H1 (cell line): ENCODE results near the gene LDLR. TPM values are rescaled to one million over a fixed set of nuclear protein-coding genes. Genes with fewer than 3 reads are reported as not detected.
A peak's percentile ranks its signal among the peaks of the same experiment; 100 is the strongest.

Experiments
- CTCF ChIA-PET: fragments of 300-600 bp; sonication (Branson Sonifier 250); formaldehyde crosslinking; loops from one replicate; lab custom pipeline; 2021; ENCODE audit not compliant: partially characterized antibody; lab: Charles Lee
- POLR2A ChIA-PET: fragments of 300-600 bp; sonication (Branson Sonifier 250); formaldehyde crosslinking; loops from one replicate; lab custom pipeline; 2021; ENCODE audit warnings: inconsistent platforms; ENCODE audit not compliant: partially characterized antibody; lab: Charles Lee
- DNase-seq, 2 experiments: peaks; one replicate each; pipeline versions ENCODE4 v3.0.0 to v3.0.0-alpha.2; 2010 to 2022; ENCODE audit warnings: low spot score in 2 of 2, low read depth in 1 of 2, mixed read lengths in 1 of 2
- FAIRE-seq: peaks from 2 replicates; lab custom pipeline; 2011; peaks lifted over from hg19 to GRCh38; lab: Jason Lieb, UNC
- H2AFZ ChIP-seq: 2 replicates; pipeline ENCODE4 v1.8.1; 2012; ENCODE audit warnings: low read length, inconsistent platforms
- H2AK5ac ChIP-seq: 2 replicates; pipeline ENCODE4 v1.6.1; 2013; ENCODE audit warnings: low read depth, low read length
- H2BK120ac ChIP-seq: replicated peaks from 2 replicates; pipeline ENCODE3; 2013; ENCODE audit warnings: low read depth, low read length, inconsistent platforms
- H2BK12ac ChIP-seq: 2 replicates; pipeline ENCODE4 v1.6.1; 2013; ENCODE audit warnings: low read depth, low read length
- H2BK15ac ChIP-seq: 2 replicates; pipeline ENCODE4 v1.6.1; 2013; ENCODE audit warnings: low read length
- H2BK20ac ChIP-seq: 2 replicates; pipeline ENCODE4 v1.6.1; 2013; ENCODE audit warnings: low read length
- H2BK5ac ChIP-seq: 2 replicates; pipeline ENCODE4 v1.6.1; 2013; ENCODE audit warnings: low read depth, low read length
- H3K14ac ChIP-seq: 2 replicates; pipeline ENCODE4 v1.6.1; 2013; ENCODE audit warnings: inconsistent platforms; ENCODE audit not compliant: insufficient read length
- H3K18ac ChIP-seq: 2 replicates; pipeline ENCODE4 v1.6.1; 2013; ENCODE audit warnings: low read length; ENCODE audit errors: extremely low read depth
- H3K23ac ChIP-seq: 2 replicates; pipeline ENCODE4 v1.6.1; 2013; ENCODE audit warnings: inconsistent platforms; ENCODE audit not compliant: insufficient read length
- H3K23me2 ChIP-seq: 2 replicates; pipeline ENCODE4 v1.6.1; 2013; ENCODE audit warnings: low read depth, low read length
- H3K27ac ChIP-seq: 2 replicates; pipeline ENCODE4 v1.6.1; 2011; ENCODE audit warnings: low read depth, low read length, inconsistent platforms
- H3K27me3 ChIP-seq, 4 experiments: replicated peaks in 1 of 4; 1 replicate in 1 of 4; 2 replicates in 3 of 4; pipeline versions ENCODE4 v1.6.1 to v1.8.1; 2011 to 2013; ENCODE audit warnings: low read length in 3 of 4, mild to moderate bottlenecking in 3 of 4, inconsistent platforms in 2 of 4, mixed read lengths in 2 of 4, moderate library complexity in 1 of 4; ENCODE audit not compliant: control insufficient read depth in 3 of 4, insufficient read depth in 3 of 4; ENCODE audit errors: extremely low read depth in 1 of 4
- H3K36me3 ChIP-seq, 4 experiments: 2 replicates each; pipeline versions ENCODE4 v1.6.1 to v1.8.1; 2011 to 2013; ENCODE audit warnings: mild to moderate bottlenecking in 4 of 4, low read length in 3 of 4, moderate library complexity in 2 of 4, control low read depth in 1 of 4, inconsistent platforms in 1 of 4; ENCODE audit not compliant: insufficient read depth in 4 of 4, control insufficient read depth in 2 of 4
- H3K4ac ChIP-seq: replicated peaks from 2 replicates; pipeline ENCODE3; 2013; ENCODE audit warnings: low read length, low read depth, mixed read lengths, inconsistent platforms; ENCODE audit not compliant: insufficient read length
- H3K4me1 ChIP-seq, 4 experiments: replicated peaks in 1 of 4; 1 replicate in 1 of 4; 2 replicates in 3 of 4; pipeline versions ENCODE4 v1.6.1 to v1.8.1; 2011 to 2013; ENCODE audit warnings: low read length in 3 of 4, inconsistent platforms in 2 of 4, mixed read lengths in 1 of 4; ENCODE audit not compliant: insufficient read depth in 4 of 4, control insufficient read depth in 3 of 4
- H3K4me2 ChIP-seq, 2 experiments: 2 replicates each; pipeline versions ENCODE4 v1.6.1 to v1.8.1; 2011 to 2013; ENCODE audit warnings: low read depth in 2 of 2, low read length in 2 of 2, control low read depth in 1 of 2, inconsistent platforms in 1 of 2, mild to moderate bottlenecking in 1 of 2; ENCODE audit not compliant: insufficient read depth in 1 of 2
- H3K4me3 ChIP-seq, 4 experiments: fragments of 200-600, 300-600 bp in 1 of 4; sonication (generic), shearing (Covaris generic), sonication (Bioruptor Twin) in 1 of 4; 2 replicates each; pipeline versions ENCODE4 v1.5.1 to v1.8.1; 2011 to 2016; ENCODE audit warnings: low read length in 4 of 4, low read depth in 3 of 4, control low read depth in 2 of 4, inconsistent platforms in 2 of 4, mild to moderate bottlenecking in 2 of 4, mixed read lengths in 1 of 4, moderate library complexity in 1 of 4; ENCODE audit not compliant: insufficient read depth in 2 of 4; ENCODE audit errors: extremely low read depth in 1 of 4
- H3K56ac ChIP-seq: replicated peaks from 2 replicates; pipeline ENCODE3; 2013; ENCODE audit warnings: low read depth, mild to moderate bottlenecking, mixed read lengths, low read length, inconsistent platforms; ENCODE audit not compliant: insufficient read length
- H3K79me1 ChIP-seq: 2 replicates; pipeline ENCODE4 v1.6.1; 2013; ENCODE audit warnings: low read depth, low read length, control low read depth
- H3K79me2 ChIP-seq, 2 experiments: 2 replicates each; pipeline versions ENCODE4 v1.6.1 to v1.8.1; 2012 to 2013; ENCODE audit warnings: low read length in 2 of 2, mild to moderate bottlenecking in 2 of 2, inconsistent platforms in 1 of 2; ENCODE audit not compliant: insufficient read depth in 2 of 2, control insufficient read depth in 1 of 2
- H3K9ac ChIP-seq, 4 experiments: replicated peaks in 1 of 4; 1 replicate in 1 of 4; 2 replicates in 3 of 4; pipeline versions ENCODE4 v1.6.1 to v1.8.1; 2011 to 2013; ENCODE audit warnings: low read depth in 3 of 4, low read length in 3 of 4, control low read depth in 2 of 4, mild to moderate bottlenecking in 2 of 4, moderate library complexity in 2 of 4, inconsistent platforms in 1 of 4; ENCODE audit errors: extremely low read depth in 1 of 4
- H3K9me3 ChIP-seq, 2 experiments: 2 replicates each; pipeline versions ENCODE4 v1.6.1 to v1.8.1; 2012 to 2013; ENCODE audit warnings: mild to moderate bottlenecking in 2 of 2, moderate library complexity in 2 of 2, control low read depth in 1 of 2, inconsistent platforms in 1 of 2, low read depth in 1 of 2, low read length in 1 of 2, mixed read lengths in 1 of 2; ENCODE audit not compliant: insufficient read depth in 2 of 2
- H4K20me1 ChIP-seq, 2 experiments: replicated peaks in 1 of 2; 2 replicates each; pipeline versions ENCODE3 to v1.8.1; 2011 to 2013; ENCODE audit warnings: inconsistent platforms in 2 of 2, low read length in 2 of 2, mild to moderate bottlenecking in 1 of 2; ENCODE audit not compliant: insufficient read depth in 2 of 2, control insufficient read depth in 1 of 2
- H4K5ac ChIP-seq: 2 replicates; pipeline ENCODE4 v1.6.1; 2013; ENCODE audit warnings: low read length, low read depth, mixed read lengths, inconsistent platforms; ENCODE audit not compliant: insufficient read length
- H4K8ac ChIP-seq: 2 replicates; pipeline ENCODE4 v1.8.0; 2013; ENCODE audit warnings: mild to moderate bottlenecking, moderate library complexity, low read length, inconsistent platforms; ENCODE audit not compliant: insufficient read depth; ENCODE audit errors: extremely low read depth
- H4K91ac ChIP-seq: replicated peaks from 2 replicates; pipeline ENCODE3; 2013; ENCODE audit warnings: low read length, mixed read lengths, inconsistent platforms; ENCODE audit not compliant: insufficient read length
- KDM1A ChIP-seq: fragments of 200-600, 300-600 bp; sonication (generic); IDR thresholded peaks from 2 replicates; pipeline ENCODE4 v1.7.1; 2016; ENCODE audit warnings: mild to moderate bottlenecking, low read length, borderline replicate concordance
- SAP30 ChIP-seq: fragments of 300-600 bp; sonication (generic); IDR thresholded peaks from 2 replicates; pipeline ENCODE4 v1.7.1; 2012; ENCODE audit warnings: low read length, moderate library complexity, mild to moderate bottlenecking, inconsistent platforms; ENCODE audit not compliant: insufficient read depth, insufficient replicate concordance
- WGBS, 2 experiments: shearing (Covaris generic) in 1 of 2; methylation state at CpG; one replicate each; pipeline versions ENCODE4 v1.1.6 to v1.1.7; 2013 to 2015; ENCODE audit warnings: low lambda C conversion rate in 2 of 2, mixed read lengths in 2 of 2, inconsistent platforms in 1 of 2, low coverage in 1 of 2, missing lambda C conversion rate in 1 of 2; ENCODE audit not compliant: insufficient replicate concordance in 2 of 2, insufficient coverage in 1 of 2, insufficient read length in 1 of 2; ENCODE audit errors: extremely low coverage in 1 of 2, missing lambda C conversion rate in 1 of 2; 5-methylcytosine and 5-hydroxymethylcytosine counted together
- polyA plus RNA-seq, 7 experiments: library from polyadenylated mRNA; depleted of rRNA in 3 of 7; stranded (reverse) in 5 of 7; unstranded in 2 of 7; fragments of >200 nt in 5 of 7; fragments of 200-250 nt in 2 of 7; gene quantifications; 1 replicate in 5 of 7; 2 replicates in 1 of 7; 4 replicates in 1 of 7; pipeline versions ENCODE4 v1.2.1 to v1.2.3, GENCODE V29; 2011 to 2013; ENCODE audit warnings: missing spikeins in 2 of 7, mixed read lengths in 2 of 7
- total RNA-seq: library from RNA; stranded (reverse); fragmentation: NEBNext Ultra II Directional; extraction: Animal tissue kit (Norgen Biotek cat#: 25700); gene quantifications from 2 replicates; pipeline ENCODE4 v1.2.1, GENCODE V29; 2021

LDLR gene
- total and polyA plus RNA-seq, 2 of the 8 experiments (the other 6 are each of a cell fraction or from before 2014, with no cell fraction given) = 70.1 to 118 TPM

- FAIRE-seq = no peak
- POLR2A ChIA-PET = interaction anchor here (1.1 to 4.6 kb wide), 3 partner anchors 9 to 175 kb away, joined by 3 to 37 read pairs (median 3); partner anchors contain the start of gene SPC24
These were observed 56.3 kb downstream of the LDLR start for GRCh38 chr19:11145536-11145924.

More at GRCh38 chr19:11145536-11145924, 56.3 kb downstream of the LDLR start:
- Histone ChIP-seq H3K79me2 (no peaks in the 10 kb centered on the region), H2AFZ (no peak overlapping the region), H4K20me1 (peaks cover 0 to 9% of the 10 kb centered on the region in 2 experiments), H2BK20ac (no peak overlapping the region), H3K56ac (no peak overlapping the region), H2BK120ac (no peak overlapping the region), H2BK5ac (no peak overlapping the region), H4K8ac (no peak overlapping the region), H3K4me2 (no peak overlapping the region), H3K36me3 (peaks cover 5 to 28% (median 18%) of the 10 kb centered on the region in 4 experiments; a peak in 7 of 8 replicates), H3K9ac (no peak overlapping the region), H3K27me3 (no peaks in the 10 kb centered on the region), H3K4ac (no peak overlapping the region), H3K4me1 (peaks cover 0 to 17% (median 11%) of the 10 kb centered on the region in 4 experiments; a peak in 6 of 7 replicates), H3K18ac (no peak overlapping the region), H2AK5ac (no peak overlapping the region), H3K23ac (no peak overlapping the region), H2BK15ac (no peak overlapping the region), H3K14ac (no peak overlapping the region), H3K9me3 (no peaks in the 10 kb centered on the region), H2BK12ac (no peak overlapping the region), H3K27ac (no peak overlapping the region), H4K91ac (no peak overlapping the region), H3K23me2 (no peaks in the 10 kb centered on the region), H3K4me3 (no peak overlapping the region), H4K5ac (no peak overlapping the region), H3K79me1 (peaks cover 4% of the 10 kb centered on the region; the same call in 1 of the 2 replicates)
- no peak for DNase-seq
- CTCF ChIA-PET = interaction anchor here (1.2 to 1.7 kb wide), 2 partner anchors 15 to 17 kb away, joined by 3 to 4 read pairs; no protein-coding TSS in a partner anchor
- TF ChIP-seq KDM1A (peak; percentile 47; the same call in 1 of the 2 replicates), SAP30 (no peak)
- WGBS, 2 experiments = 92% methylated on average over 3 of the region's 3 CpGs; no CpG with 5 or more reads in 1 of the 2 experiments
